Neural cell (in vitro differentiated cells): ENCODE measurements around the gene NPFFR2. TPM values are rescaled to one million over a fixed set of nuclear protein-coding genes. Genes with fewer than 3 reads are reported as not detected.

ENCODE experiments used
- H2AFZ ChIP-seq: fragments of 200-600, 300-800 bp; sonication (generic), shearing (Covaris generic); 2 replicates; pipeline ENCODE4 v1.6.0; 2014; ENCODE audit warnings: low read depth, mild to moderate bottlenecking, antibody characterized with exemption, low read length, moderate library complexity
- H3F3A ChIP-seq: fragments of 200-600 bp; shearing (Covaris generic); 2 replicates; pipeline ENCODE4 v1.6.1; 2016; ENCODE audit warnings: mild to moderate bottlenecking, moderate library complexity, mixed read lengths, antibody characterized with exemption, low read length; ENCODE audit not compliant: insufficient read depth, poor library complexity, severe bottlenecking
- H3K27ac ChIP-seq: fragments of 200-600, 300-800 bp; sonication (generic), shearing (Covaris generic); 2 replicates; pipeline ENCODE4 v1.5.1; 2014; ENCODE audit warnings: mild to moderate bottlenecking, low read length, moderate library complexity
- H3K27me3 ChIP-seq: fragments of 300-800, 200-600 bp; sonication (generic), shearing (Covaris generic); 2 replicates; pipeline ENCODE4 v1.6.0; 2014; ENCODE audit warnings: mild to moderate bottlenecking, low read depth, low read length, moderate library complexity; ENCODE audit not compliant: insufficient read depth
- H3K36me3 ChIP-seq: fragments of 300-800, 200-600 bp; sonication (generic), shearing (Covaris generic); 2 replicates; pipeline ENCODE4 v1.5.1; 2014; ENCODE audit warnings: mild to moderate bottlenecking, antibody characterized with exemption, low read length, moderate library complexity; ENCODE audit not compliant: insufficient read depth
- H3K4me2 ChIP-seq: fragments of 300-800, 200-600 bp; sonication (generic), shearing (Covaris generic); 2 replicates; pipeline ENCODE4 v1.6.0; 2014; ENCODE audit warnings: mild to moderate bottlenecking, low read length
- H3K4me3 ChIP-seq: fragments of 300-800, 200-600 bp; sonication (generic), shearing (Covaris generic); 2 replicates; pipeline ENCODE4 v1.5.1; 2014; ENCODE audit warnings: mild to moderate bottlenecking, low read length, moderate library complexity
- H3K79me2 ChIP-seq: fragments of 200-600 bp; shearing (Covaris generic); replicated peaks from 2 replicates; pipeline ENCODE4 v1.6.0; 2014; ENCODE audit warnings: mild to moderate bottlenecking, low read length, moderate library complexity; ENCODE audit not compliant: insufficient read depth
- H3K9ac ChIP-seq: fragments of 300-800, 200-600 bp; sonication (generic), shearing (Covaris generic); 2 replicates; pipeline ENCODE4 v1.6.1; 2016; ENCODE audit warnings: mild to moderate bottlenecking, low read length, mixed read lengths
- H3K9me2 ChIP-seq: fragments of 200-600 bp; shearing (Covaris generic); 2 replicates; pipeline ENCODE4 v1.6.1; 2016; ENCODE audit warnings: mild to moderate bottlenecking, low read length, mixed read lengths; ENCODE audit not compliant: insufficient read depth
- H3K9me3 ChIP-seq: fragments of 200-600, 300-800 bp; sonication (generic), shearing (Covaris generic); 2 replicates; pipeline ENCODE4 v1.6.1; 2016; ENCODE audit warnings: mild to moderate bottlenecking, mixed run types, low read length, moderate library complexity, mixed read lengths
- H4K20me1 ChIP-seq: fragments of 200-600 bp; shearing (Covaris generic); 2 replicates; pipeline ENCODE4 v1.6.1; 2016; ENCODE audit warnings: mild to moderate bottlenecking, mixed run types; ENCODE audit not compliant: insufficient read depth
- EP300 ChIP-seq: fragments of 450-650 bp; conservative IDR thresholded peaks from 2 replicates; pipeline ENCODE4 v1.6.1; 2014; ENCODE audit warnings: antibody characterized with exemption, mild to moderate bottlenecking, moderate library complexity; ENCODE audit not compliant: poor library complexity, severe bottlenecking
- EZH2 ChIP-seq: fragments of 200-600, 300-800 bp; shearing (Covaris generic), sonication (generic); IDR thresholded peaks from 2 replicates; pipeline ENCODE4 v1.6.1; 2014; ENCODE audit warnings: antibody characterized with exemption, low read length, borderline replicate concordance, mild to moderate bottlenecking; ENCODE audit not compliant: insufficient read depth, poor library complexity, severe bottlenecking
- MXI1 ChIP-seq: fragments of 450-650 bp; conservative IDR thresholded peaks from 2 replicates; pipeline ENCODE4 v1.6.1; 2014; ENCODE audit warnings: antibody characterized with exemption, mild to moderate bottlenecking; ENCODE audit not compliant: poor library complexity, severe bottlenecking
- POLR2AphosphoS5 ChIP-seq: IDR thresholded peaks from 2 replicates; pipeline ENCODE4 v1.6.1; 2012
- RAD21 ChIP-seq: fragments of 450-650 bp; conservative IDR thresholded peaks from 2 replicates; pipeline ENCODE4 v1.6.1; 2014; ENCODE audit warnings: antibody characterized with exemption, mild to moderate bottlenecking, moderate library complexity
- SMC3 ChIP-seq: fragments of 450-650 bp; conservative IDR thresholded peaks from 2 replicates; pipeline ENCODE4 v1.6.1; 2014; ENCODE audit warnings: antibody characterized with exemption, mild to moderate bottlenecking, moderate library complexity; ENCODE audit not compliant: poor library complexity
- TAF1 ChIP-seq: IDR thresholded peaks from 2 replicates; pipeline ENCODE4 v1.6.1; 2012; ENCODE audit warnings: low read depth
- polyA plus RNA-seq: library from polyadenylated mRNA; depleted of rRNA; stranded (reverse); fragments of >200 nt; gene quantifications from 2 replicates; pipeline ENCODE4 v1.2.3, GENCODE V29; 2014
- TF ChIP-seq, protein P1 (sequence below): fragments of 450-650 bp; IDR thresholded peaks from 2 replicates; pipeline ENCODE4 v1.5.1; 2014; ENCODE audit warnings: antibody characterized with exemption, mild to moderate bottlenecking, moderate library complexity; ENCODE audit not compliant: poor library complexity, severe bottlenecking
- TF ChIP-seq, protein P2 (sequence below): IDR thresholded peaks from 2 replicates; pipeline ENCODE4 v1.6.1; 2012; ENCODE audit warnings: borderline replicate concordance

The NPFFR2 gene
- polyA plus RNA-seq, 1 donor from 2014 or later, result not detected

DNA sequence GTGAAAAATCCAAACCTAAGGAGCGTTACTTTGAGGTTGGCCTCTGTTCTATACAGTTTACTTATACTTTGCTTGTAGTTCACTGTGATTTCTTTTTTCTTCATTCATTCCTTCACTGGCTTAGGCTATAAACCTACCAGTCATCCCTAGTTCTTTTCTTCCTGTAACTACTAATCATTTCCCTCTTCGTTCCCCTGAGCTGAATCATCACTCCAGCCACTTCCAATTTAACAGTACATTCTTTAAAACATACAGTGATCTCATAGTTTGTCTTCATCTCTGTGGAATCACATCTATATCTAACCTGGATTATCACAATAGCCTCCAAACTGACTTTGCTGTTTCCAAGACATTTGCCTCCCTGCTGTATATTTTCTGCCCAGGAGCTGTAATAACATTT is 25.2 kb upstream of the NPFFR2 start:
- Histone ChIP-seq H3K36me3 (no peaks in the 10 kb centered on the region), H3K27me3 (no peaks in the 10 kb centered on the region), H3K4me3 (no peak overlapping the region), H4K20me1 (no peaks in the 10 kb centered on the region), H3K79me2 (no peaks in the 10 kb centered on the region), H3K9me2 (no peaks in the 10 kb centered on the region), H3K9ac (no peak overlapping the region), H3F3A (no peaks in the 10 kb centered on the region), H3K27ac (no peak overlapping the region), H3K4me2 (no peak overlapping the region), H3K9me3 (no peaks in the 10 kb centered on the region), H2AFZ (no peak overlapping the region)
- TF ChIP-seq SMC3 (no peak), EP300 (no peak)

DNA sequence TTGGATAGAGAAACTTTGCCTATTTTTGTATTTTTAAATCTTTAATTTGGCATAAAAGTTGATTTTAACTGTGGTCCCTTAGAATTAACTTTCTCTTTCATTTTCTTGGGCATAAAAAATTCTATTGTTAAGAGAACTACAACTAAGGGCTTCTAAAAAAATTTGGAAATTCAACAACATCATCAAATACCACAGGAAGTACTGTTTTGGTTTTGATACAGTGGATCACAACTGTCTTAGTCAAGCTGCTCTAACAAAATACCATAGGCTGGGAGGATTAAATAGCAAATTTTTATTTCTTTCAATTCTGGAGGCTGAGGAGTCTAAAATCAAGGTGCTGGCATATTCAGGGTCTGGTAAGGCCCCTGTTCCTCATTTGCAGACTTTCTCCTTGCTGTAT is 19.9 kb upstream of the NPFFR2 start:
- H3K4me2 ChIP-seq, result no peak overlapping the region
- H3K9me3 ChIP-seq, result no peaks in the 10 kb centered on the region
- no peaks in the 10 kb centered on the region for H3F3A ChIP-seq
- H3K9me2 ChIP-seq, result no peaks in the 10 kb centered on the region
- TF ChIP-seq EZH2, result no peak
- TF ChIP-seq RAD21, result no peak
- TF ChIP-seq POLR2AphosphoS5, result no peak
- TF ChIP-seq, protein P1, sequence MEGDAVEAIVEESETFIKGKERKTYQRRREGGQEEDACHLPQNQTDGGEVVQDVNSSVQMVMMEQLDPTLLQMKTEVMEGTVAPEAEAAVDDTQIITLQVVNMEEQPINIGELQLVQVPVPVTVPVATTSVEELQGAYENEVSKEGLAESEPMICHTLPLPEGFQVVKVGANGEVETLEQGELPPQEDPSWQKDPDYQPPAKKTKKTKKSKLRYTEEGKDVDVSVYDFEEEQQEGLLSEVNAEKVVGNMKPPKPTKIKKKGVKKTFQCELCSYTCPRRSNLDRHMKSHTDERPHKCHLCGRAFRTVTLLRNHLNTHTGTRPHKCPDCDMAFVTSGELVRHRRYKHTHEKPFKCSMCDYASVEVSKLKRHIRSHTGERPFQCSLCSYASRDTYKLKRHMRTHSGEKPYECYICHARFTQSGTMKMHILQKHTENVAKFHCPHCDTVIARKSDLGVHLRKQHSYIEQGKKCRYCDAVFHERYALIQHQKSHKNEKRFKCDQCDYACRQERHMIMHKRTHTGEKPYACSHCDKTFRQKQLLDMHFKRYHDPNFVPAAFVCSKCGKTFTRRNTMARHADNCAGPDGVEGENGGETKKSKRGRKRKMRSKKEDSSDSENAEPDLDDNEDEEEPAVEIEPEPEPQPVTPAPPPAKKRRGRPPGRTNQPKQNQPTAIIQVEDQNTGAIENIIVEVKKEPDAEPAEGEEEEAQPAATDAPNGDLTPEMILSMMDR, result no peak
- TF ChIP-seq TAF1, result no peak
- no peak for TF ChIP-seq SMC3
- TF ChIP-seq, protein P2, sequence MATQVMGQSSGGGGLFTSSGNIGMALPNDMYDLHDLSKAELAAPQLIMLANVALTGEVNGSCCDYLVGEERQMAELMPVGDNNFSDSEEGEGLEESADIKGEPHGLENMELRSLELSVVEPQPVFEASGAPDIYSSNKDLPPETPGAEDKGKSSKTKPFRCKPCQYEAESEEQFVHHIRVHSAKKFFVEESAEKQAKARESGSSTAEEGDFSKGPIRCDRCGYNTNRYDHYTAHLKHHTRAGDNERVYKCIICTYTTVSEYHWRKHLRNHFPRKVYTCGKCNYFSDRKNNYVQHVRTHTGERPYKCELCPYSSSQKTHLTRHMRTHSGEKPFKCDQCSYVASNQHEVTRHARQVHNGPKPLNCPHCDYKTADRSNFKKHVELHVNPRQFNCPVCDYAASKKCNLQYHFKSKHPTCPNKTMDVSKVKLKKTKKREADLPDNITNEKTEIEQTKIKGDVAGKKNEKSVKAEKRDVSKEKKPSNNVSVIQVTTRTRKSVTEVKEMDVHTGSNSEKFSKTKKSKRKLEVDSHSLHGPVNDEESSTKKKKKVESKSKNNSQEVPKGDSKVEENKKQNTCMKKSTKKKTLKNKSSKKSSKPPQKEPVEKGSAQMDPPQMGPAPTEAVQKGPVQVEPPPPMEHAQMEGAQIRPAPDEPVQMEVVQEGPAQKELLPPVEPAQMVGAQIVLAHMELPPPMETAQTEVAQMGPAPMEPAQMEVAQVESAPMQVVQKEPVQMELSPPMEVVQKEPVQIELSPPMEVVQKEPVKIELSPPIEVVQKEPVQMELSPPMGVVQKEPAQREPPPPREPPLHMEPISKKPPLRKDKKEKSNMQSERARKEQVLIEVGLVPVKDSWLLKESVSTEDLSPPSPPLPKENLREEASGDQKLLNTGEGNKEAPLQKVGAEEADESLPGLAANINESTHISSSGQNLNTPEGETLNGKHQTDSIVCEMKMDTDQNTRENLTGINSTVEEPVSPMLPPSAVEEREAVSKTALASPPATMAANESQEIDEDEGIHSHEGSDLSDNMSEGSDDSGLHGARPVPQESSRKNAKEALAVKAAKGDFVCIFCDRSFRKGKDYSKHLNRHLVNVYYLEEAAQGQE, result no peak
- no peak for TF ChIP-seq MXI1
- TF ChIP-seq EP300, result no peak
- no peak overlapping the region for H3K4me3 ChIP-seq
- H3K27me3 ChIP-seq, result no peaks in the 10 kb centered on the region
- H2AFZ ChIP-seq, result no peak overlapping the region
- H3K36me3 ChIP-seq, result no peaks in the 10 kb centered on the region
- no peak overlapping the region for H3K9ac ChIP-seq
- no peak overlapping the region for H3K27ac ChIP-seq
- no peaks in the 10 kb centered on the region for H3K79me2 ChIP-seq
- H4K20me1 ChIP-seq, result no peaks in the 10 kb centered on the region

DNA sequence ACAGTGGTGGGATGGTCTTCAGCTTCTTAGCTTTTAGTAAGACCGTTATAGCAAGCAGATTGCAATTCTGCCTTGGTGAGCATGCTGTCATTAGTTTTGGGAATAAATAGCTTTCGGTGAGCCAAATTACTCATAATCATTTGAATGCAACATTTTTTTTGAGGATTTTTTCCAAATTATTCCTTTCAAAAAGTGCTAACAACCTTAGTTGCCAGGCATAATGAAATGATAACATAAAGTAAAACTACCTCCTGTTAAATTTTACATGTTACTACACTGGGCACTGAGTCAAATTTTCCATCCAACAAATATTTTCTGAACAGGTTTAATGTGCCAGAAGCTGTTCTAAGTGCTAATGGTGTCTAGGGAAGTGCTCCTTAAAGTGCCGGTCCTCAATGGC is 15.8 kb upstream of the NPFFR2 start:
- Histone ChIP-seq H3K9ac (no peak overlapping the region), H3F3A (no peaks in the 10 kb centered on the region), H3K4me2 (no peak overlapping the region), H4K20me1 (no peaks in the 10 kb centered on the region), H3K9me2 (no peaks in the 10 kb centered on the region), H3K27ac (no peak overlapping the region), H3K27me3 (no peaks in the 10 kb centered on the region), H3K9me3 (no peaks in the 10 kb centered on the region), H3K4me3 (no peak overlapping the region), H3K36me3 (no peaks in the 10 kb centered on the region), H3K79me2 (no peaks in the 10 kb centered on the region), H2AFZ (no peak overlapping the region)
- no peak for TF ChIP-seq RAD21
- TF ChIP-seq EZH2, result no peak
- TF ChIP-seq SMC3, result no peak
- TF ChIP-seq, protein P1, result no peak
